ENCODE data around the gene RNF169.

The RNF169 gene, protein sequence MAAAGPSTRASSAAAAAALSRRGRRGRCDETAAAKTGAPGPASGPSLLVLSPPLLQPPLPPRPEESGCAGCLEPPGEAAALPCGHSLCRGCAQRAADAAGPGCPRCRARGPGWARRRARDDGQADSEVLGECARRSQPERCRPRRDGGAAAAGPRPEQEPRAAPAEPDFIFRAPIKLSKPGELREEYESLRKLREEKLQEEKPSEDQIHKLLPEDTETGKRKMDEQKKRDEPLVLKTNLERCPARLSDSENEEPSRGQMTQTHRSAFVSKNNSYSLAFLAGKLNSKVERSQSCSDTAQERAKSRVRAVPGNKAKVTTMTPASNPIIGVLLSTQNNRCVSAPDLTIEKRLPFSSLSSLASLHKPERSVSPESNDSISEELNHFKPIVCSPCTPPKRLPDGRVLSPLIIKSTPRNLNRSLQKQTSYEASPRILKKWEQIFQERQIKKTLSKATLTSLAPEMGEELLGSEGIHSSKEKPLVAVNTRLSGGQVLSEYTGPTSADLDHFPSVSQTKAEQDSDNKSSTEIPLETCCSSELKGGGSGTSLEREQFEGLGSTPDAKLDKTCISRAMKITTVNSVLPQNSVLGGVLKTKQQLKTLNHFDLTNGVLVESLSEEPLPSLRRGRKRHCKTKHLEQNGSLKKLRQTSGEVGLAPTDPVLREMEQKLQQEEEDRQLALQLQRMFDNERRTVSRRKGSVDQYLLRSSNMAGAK

DNA sequence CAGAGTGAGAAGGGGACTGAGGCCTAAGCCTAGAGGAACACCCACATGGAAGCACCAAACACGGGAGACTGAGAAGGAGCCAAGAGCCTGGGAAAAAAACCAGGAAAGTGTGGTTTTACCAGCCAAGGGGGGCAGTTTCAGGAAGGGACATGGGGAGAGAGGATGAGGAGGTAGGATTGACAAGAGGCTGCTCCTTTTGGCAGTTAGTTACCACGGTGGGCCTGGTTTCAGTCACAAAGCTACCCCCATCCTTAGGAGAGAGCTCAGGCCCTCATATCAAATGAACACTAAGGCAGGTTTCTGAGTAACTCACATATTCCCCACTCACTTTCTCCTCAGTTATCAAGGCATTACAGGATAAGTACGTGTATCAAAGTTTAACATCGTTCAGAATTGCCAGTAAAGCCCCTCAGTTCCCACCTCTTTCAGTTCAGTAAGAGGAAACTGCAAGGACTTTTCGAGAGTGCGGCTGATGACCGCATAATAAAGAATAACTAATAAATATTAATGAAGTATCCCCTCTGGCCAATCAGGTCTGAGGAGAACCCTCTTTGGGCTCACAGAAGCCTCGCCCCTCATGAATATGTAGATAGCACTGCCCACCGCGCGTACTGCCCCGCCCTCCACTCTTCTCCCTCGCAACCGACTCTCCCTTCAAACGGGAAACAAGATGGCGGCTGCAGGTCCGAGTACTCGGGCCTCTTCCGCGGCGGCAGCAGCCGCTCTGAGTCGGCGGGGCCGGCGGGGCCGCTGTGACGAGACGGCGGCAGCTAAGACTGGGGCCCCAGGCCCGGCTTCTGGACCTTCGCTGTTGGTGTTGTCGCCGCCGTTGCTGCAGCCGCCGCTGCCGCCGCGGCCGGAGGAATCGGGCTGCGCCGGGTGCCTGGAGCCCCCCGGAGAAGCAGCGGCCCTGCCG lies at the start of gene RNF169:
RNF169 (plus strand) TSS at position 639 of the 916 bp plus-strand sequence; CDS start at position 671, 32 bp downstream.
- H3K4me3 ChIP-seq (ENCODE audit: low read depth, low read length): peak within 1 kb of the TSS; percentile 65

DNA sequence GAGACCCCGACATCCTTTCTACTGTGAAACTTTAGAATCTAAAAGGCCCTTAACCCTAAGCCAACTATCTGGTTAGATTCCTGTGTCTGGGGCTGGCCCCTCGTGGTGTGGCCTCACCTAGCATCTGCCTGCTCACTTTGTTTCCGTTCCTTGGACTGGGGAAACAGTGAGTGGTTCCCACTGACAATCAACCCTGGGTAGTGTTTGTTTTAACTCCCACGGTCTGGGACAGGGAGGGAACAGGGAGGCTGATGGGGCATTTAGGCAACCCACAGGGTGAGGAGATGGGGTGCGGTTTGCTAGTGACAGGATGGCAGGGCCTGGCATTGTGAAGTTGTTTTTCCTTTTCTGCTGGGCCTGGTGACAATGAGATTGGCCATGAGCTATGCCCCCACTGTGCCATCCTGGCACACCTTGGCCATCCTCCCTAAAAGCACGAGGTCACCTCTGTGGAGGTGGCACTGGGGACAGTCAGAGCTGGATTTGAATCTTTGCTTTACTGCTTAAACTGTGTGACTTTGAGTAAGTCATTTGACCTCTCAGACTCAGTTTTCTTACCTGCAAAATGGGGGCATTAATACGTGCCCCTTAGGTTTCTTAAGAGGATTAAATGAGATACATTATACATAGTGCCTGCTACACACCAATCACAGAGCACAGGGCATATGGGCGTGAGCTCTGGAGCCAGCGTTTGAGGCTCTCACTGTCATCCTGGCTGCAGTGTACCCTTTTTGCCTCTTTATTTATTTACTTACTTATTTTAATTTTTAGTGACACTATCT lies 48.8 kb upstream of the RNF169 start:
- H3K4me3 ChIP-seq (ENCODE audit: low read depth, low read length): no peak overlapping the region

DNA sequence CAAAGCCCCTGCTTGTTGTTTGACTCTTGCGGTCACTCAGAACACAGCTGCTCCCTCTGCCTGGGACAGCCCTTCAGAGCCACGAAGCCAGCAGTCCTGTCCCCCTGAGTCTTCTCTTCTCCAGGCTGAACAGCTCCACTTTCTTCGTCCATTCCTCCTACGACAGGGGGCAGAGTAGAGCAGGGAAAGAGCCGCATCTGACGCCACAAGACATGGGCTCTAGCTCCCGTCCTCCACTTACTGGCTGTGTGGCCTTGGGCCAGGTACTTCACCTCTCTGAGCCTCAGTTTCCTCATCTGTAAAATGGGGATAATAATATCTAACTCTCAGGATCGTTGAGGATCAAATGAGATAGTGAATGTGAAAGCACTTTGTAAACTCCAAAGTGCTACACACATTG lies 47.3 kb upstream of the RNF169 start:
- H3K4me3 ChIP-seq (ENCODE audit: low read depth, low read length): no peak overlapping the region

DNA sequence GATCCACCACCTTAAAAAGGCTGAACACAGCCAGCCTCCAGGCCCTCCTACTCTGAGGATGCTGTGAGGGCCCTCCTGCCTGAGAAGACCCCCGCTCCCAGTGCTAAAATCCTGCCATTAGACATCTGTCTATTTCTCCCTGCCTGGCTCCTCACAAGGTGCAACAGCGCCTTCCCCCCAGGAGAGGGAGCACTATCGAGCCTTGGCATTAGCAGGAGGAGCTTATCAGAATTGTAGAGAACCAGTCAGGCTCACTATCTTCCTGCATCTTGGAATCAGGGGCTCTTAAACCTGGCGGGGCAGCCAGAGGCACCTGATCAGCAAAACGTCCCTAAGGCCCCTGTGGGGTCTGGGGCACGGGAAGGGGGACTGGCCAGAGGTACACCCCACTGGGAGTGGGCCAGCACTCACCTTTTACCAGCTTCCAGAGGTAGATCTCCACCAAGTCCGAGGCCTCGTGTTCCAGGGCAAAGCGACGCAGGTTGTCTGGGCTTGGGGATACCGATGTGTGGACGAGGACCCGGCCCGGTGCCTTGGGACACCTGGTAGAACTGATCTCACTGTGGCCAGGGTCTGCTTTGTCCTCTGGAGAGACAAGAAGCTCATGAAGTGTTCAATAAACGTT lies 46.2 kb upstream of the RNF169 start:
- no peak overlapping the region for H3K4me3 ChIP-seq (ENCODE audit: low read depth, low read length)

DNA sequence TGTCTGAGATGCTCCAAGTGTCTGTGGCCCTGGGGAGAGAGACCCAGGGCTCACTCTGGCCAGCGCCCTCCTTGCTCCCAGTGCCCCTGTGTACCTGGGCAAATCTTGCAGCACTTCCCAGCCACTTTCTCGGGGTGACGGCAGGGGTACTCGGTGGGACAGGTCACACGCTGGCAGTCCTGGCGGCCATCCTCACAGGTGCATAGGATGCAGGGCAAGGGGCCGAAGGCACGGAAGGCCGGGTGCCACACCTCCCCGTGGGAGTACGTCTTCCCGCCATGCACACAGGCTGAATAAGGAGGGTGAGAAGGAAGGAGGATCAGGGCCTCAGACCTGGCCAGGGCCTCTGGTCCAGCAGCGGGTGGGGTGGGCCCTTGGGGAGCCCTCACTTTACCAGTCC lies 45.4 kb upstream of the RNF169 start:
- no peak overlapping the region for H3K4me3 ChIP-seq (ENCODE audit: low read depth, low read length)

DNA sequence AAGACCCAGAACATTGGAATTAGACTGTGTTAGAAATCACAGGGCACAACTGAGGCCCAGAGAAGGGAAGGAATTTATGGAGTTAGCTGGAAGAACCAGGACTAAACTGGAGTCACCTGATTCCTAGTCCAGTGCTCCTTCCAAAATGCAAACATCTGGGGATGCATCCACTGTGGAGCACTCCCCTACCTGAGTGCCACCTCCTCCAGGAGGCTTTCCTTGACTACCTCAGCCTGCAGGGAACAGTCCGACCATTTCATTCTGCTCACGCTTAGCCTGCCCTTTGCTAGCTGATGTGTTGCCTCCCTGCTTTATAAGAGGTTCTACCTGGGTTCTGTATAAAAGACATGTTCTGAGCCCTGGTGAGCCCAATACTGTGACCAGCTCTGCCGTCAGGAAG lies 41.5 kb upstream of the RNF169 start:
- no peak overlapping the region for H3K4me3 ChIP-seq (ENCODE audit: low read depth, low read length)

DNA sequence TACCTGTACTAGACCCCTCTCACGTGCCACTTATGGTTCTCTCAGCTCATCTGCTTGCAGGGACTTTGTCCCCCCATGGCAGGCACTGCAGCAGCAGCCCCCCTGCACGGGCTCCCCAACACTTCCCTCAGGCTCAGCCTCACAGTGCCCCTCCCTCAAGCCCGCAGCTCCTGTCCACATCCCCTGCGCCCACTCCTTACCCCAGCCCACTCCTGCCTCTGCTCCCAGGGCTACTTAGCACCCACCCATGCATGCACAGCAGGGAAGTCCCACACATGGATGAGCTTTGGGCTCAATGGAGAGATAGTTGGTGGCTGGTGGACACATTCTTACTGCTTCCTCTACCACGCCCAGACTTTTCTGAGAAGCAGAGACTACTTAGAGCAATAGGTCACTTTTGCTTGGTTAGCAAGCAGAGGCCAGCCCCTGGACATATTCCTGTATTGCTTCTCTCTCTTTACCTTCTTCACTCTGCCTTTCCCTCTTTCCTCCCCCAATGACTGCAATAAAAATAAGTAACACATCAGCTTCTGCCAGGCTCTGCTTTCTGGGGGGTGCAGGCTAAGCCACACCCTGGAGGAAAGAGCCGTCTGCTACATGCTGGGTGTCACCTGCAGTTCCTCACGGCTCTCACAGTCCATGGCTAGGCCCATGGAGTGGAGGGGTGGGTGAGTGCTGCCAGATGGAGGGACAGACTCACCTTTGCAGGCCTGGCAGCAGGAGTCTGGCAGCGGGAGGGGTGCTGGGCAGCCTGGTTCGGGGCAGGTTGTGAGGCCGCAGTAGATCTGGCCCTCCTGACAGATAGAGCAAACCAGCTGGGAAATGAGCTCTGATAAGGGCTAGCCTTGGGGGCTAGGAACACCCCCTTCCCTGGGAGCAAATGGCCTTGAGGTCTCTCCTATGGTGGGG lies 40.8 kb upstream of the RNF169 start:
- H3K4me3 ChIP-seq (ENCODE audit: low read depth, low read length): no peak overlapping the region

DNA sequence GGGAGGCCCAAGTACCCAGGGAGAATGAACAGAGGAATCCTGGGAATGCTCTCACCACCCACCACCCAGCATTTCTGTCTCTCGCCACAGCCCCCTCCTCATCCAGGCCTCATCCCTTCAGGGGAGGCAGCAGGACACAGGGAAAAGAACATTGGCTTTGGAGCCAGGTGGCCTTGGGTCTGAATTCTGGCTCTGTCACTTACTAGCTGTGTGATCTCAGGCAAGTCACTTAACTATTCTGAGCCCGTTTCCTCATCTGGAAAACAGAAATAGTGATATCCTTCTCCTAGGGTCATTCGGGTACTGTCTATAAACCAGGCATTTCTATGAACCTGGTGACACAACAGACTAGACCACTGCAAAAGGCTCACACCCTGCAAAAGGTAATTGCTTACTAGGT lies 39.5 kb upstream of the RNF169 start:
- no peak overlapping the region for H3K4me3 ChIP-seq (ENCODE audit: low read depth, low read length)

DNA sequence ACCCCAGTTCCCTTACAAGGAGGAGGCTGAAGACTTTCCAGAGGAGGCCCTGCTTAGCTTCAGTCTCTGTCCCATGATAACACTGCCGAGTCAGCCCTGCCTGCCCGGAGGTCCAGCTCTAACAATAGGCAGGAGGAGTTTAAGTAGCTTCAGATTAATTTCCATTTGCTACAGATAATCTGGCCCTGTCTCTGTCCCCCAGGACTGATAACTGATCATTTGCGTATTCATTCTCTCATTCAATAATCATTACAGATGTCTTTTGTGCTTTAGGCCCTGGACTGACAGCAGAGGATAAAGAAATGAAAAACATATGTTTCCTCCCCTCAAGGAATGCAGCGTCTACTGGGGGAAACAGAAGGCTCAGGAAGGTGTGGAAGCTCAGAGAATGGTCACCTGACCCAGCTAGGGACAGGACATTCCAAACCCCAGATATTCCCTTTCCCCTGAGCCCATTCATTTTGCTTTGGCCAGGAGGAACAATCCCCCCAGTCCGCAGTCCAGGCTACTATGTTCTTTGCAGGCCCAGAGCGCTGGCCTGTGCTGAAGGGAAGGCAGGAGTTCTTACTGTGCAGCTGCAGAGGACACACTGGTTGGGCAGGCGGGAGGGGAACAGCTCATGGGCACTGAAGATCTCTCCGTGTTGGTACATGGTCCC lies 38.2 kb upstream of the RNF169 start:
- H3K4me3 ChIP-seq (ENCODE audit: low read depth, low read length): no peak overlapping the region

DNA sequence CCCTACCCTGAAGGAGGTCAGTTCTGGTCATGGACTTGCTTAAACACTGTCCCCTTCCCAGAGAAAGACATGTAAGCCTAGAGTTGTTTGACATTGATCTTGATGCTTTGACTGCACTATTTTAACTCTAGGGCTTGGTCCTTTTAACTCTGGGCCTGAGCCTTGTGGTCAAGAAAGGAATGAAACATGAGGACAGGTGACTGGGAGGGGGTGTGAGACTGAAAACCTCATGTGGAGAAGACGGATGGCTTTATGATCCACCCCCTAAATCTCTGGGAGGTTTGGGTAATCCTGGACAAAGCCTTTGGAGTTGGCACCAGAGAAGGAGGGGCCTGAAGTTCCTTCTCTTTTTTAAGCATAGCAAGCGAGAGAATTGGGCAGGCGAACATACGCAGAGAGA lies 35.0 kb upstream of the RNF169 start:
- H3K4me3 ChIP-seq (ENCODE audit: low read depth, low read length): no peak overlapping the region

DNA sequence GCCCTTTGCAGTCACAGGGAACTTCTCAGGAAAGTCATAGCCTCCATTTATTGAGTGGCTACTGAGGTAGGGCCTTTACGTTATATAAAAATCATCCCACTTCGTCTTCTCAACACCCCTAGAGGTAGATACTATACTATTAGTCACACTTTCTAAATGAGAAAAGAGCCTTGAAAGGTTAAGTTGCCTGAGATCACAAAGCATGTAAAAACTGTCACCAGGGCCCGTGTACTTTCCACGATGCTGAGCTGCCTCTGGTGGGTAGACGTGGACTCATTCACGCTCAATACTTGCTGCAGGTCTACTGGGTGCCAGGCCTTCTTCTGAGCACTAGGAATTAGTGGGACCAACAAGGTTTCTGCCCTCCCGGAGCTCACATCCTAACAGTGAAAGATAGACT lies 33.7 kb upstream of the RNF169 start:
- H3K4me3 ChIP-seq (ENCODE audit: low read depth, low read length): no peak overlapping the region

DNA sequence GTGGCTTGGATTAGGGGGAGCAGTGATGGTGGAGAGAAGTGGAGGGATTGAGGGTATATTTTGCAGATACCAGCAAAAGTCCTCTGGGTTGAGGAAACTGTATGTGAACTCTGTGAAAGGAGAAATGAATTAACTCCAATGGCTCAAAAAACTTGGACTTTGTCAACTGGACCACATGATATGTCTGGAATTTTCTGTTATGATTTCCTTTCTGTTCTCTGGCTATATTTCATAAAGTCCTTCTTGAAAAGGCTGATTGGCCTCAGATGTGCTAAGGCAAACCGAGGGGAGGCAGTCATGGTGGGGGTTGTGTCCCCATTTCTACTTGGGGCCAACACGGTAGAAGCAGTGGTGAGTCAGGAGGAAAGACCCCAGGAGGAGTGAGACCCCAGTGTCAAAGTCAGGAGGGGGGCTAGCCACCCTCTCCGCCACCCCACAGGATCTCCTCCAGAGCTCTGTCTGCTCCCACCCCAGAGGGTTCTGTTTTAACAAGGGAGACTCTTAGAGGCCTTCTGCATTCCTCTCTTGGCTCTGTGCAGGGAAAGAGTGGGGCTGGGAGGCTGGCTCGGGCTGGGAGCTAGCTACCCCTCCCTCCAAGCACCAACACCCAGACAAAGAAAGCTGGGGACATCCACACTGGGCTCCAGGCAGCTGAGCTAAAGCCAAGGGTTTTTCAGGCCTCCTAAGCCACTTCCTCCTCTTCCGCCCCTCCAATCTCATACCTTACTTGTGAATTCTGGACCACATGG lies 31.3 kb upstream of the RNF169 start:
- H3K4me3 ChIP-seq (ENCODE audit: low read depth, low read length): no peak overlapping the region

DNA sequence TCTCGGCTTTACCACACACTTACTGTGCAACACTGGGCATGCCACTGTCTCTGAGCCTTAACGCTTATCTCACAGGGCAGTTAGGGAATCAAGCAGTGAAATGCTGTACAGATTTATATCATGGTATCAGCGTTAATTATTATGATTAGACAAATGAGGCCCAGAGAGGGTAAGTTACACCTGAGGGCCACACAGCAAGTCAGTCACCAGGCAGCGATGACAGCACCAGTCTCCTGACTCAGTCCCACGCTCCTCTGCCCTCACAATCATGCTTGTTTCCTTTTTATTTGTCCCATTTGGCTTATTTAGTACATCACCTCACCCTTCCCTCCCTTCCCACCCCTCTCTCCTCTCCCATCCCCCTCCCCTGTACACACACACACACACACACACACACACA lies 29.6 kb upstream of the RNF169 start:
- H3K4me3 ChIP-seq (ENCODE audit: low read depth, low read length): no peak overlapping the region

DNA sequence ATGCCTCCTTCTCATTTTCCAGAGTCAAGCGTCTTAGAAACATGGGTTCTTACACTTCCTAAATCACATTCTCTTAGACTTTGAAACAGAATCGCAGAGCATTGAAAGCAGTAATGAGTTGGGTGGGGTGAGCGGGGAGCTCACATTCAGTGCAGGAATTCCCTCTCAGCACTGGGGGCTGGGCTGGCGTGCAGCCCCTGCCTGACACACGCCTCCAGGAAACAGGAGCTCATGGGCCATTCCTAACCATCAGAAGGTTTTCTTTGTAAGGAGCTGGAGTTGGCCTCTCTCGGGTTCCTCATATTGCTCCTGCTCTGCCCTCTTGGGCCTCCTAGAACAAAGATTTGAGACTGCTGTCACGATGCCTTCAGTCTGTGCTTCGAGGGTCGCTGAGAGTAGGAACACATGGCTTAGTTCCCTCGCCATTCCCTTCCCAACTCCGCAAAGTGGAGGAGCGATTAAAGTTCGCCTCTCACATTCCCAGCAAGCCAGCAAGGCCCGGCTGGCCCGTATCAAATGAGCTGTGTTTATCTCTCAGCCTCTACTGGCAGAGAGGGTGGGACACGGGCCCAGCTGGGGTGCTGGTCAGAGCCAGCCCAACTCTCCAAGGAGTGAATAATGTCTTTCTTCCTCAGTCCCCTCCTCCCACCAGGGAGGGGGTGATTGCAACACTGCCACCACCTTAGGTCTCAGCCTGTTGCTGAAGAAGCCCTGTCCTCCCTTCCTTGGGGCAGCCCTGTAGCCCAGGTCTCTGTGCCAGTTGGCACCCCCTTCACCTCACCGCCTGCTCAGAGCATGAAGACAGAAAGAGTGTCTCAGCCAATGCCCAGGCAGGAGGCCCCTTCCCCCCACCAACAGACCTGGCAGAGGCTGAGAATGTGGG lies 27.8 kb upstream of the RNF169 start:
- H3K4me3 ChIP-seq (ENCODE audit: low read depth, low read length): no peak overlapping the region

DNA sequence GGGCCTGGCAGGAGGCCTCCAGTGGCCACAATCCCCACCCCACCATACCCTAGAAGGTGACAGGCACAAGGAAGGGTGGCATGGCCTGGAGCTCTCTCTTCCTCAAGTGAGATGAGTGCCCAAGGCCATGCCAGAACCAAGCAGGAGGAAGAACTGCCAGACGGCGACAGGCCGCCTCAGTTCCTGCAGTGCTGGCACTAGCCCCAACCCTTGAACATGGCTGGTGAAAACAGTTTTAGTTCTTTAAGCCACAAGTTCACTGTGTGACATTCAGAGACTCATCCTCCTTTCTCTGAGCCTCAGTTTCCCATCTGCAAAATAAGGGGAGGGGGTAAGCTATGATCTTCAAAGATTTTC lies 27.2 kb upstream of the RNF169 start:
- H3K4me3 ChIP-seq (ENCODE audit: low read depth, low read length): no peak overlapping the region

DNA sequence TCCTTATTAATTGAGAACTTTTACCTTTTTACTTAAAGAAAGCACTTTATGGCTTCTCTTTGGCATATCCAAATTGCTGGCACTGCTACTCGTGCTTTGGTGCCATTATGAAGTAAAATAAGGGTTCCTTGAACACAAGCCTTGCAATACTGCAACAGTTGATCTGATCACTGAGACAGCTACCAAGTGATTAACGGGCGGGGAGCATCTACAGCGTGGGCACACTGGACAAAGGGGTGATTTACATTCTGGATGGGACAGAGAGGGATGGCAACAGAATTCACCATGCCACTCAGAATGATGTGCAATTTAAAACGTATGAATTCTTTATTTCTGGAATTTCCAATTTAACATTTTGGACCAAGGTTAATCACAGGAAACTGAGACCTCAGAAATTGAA lies 25.1 kb upstream of the RNF169 start:
- no peak overlapping the region for H3K4me3 ChIP-seq (ENCODE audit: low read depth, low read length)

DNA sequence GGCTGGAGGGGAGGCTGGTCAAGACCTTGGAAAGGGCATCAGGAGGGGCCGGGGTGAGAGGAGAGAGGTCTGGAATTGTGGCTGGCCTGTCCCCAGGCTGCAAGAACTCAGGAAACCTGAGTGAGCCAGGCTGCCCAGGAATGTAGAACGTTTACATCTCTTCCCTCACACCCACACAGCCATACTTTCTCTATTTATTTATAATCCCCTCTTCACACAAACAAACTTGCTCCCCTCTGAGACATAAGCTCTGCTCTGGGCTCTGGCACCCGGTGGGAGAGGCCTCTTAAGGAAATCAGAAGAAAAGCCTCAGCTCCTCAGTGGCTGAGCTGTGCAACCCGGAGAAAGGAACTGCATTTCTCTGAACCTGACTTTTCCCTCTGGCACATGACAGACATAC lies 22.9 kb upstream of the RNF169 start:
- no peak overlapping the region for H3K4me3 ChIP-seq (ENCODE audit: low read depth, low read length)

Data from iPS-11a (cell line).